ENCODE data around the gene THSD4. TPM values are rescaled to one million over a fixed set of nuclear protein-coding genes. Genes with fewer than 3 reads are reported as not detected.

THSD4 gene
- total and polyA plus RNA-seq, 9 of the 15 experiments (the other 6 are each of a cell fraction or from before 2014, with no cell fraction given), result 0.04 TPM; not detected in 5

DNA sequence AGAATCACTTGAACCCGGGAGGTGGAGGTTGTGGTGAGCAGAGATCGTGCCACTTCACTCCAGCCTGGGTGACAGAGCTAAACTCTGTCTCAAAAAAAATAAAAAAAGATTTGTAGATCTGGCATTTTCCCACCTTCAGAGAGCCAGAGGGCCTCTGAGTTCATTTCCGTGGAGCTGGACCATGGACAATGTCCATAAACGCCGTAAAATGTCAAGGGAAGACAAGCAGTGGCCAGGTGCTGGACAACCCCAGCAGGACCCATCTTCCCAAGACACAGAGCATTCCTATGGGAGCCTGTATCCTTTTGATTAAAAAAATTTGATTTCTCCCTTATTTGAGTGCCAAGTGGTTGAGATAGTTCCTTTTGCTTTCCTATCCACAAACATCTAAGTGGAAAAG, 627.7 kb downstream of the THSD4 start (continued):
- TF ChIP-seq POLR2H (tag; IDR thresholded peaks at IDR 0.05; ENCODE audit: low read depth), result no peak
- TF ChIP-seq FOXM1 (IDR thresholded peaks at IDR 0.05; ENCODE audit: low read depth), result no peak
- no peak for TF ChIP-seq FOXM1 (CRISPR knock-in tag; IDR thresholded peaks at IDR 0.05; ENCODE audit: low read depth)
- TF ChIP-seq RBM34 (IDR thresholded peaks at IDR 0.05; ENCODE audit: borderline replicate concordance, insufficient read depth, low read length), result no peak
- TF ChIP-seq SIN3A (IDR thresholded peaks at IDR 0.05; ENCODE audit: borderline replicate concordance in 2 of 2, control insufficient read depth in 1 of 2, low read depth in 2 of 2, low read length in 2 of 2), result no peak
- no peak for TF ChIP-seq EZH2 (IDR thresholded peaks at IDR 0.05; ENCODE audit: borderline replicate concordance, low read depth, low read length)
- no peak for TF ChIP-seq ZNF79 (CRISPR knock-in tag; IDR thresholded peaks at IDR 0.05; ENCODE audit: low read depth)

DNA sequence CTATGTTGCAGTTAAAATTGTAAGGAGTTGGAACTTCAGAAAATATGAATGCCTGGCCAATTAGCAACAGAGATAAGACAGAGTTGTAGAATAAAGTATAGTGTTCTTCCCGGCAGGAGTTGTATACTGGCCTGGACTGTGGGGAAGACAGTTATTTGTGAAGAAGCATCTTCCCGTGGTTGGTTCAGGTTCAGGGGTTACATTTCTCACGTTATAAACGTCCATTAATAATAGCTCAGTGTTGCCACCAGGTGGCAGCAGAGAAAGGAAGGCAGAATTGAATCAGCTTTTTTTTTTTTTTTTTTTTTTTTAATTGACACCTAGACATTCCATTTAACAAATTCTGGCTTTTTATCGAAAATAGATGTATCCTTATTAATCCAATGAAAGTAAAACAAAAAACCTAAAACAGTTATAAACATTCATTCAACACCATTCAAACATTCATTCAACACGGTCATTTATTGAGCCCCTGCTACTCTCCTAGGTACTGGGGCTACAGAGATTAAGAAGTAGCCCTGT, 628.7 kb downstream of the THSD4 start:
- WGBS (ENCODE audit: insufficient coverage, low coverage, missing lambda C conversion rate), result 4% methylated on average over 5 of the region's 6 CpGs
- ATAC-seq, result peak; percentile 77
- 0 out of 2 replicates have a peak, but pooled peaks have one; percentile 55 for TF ChIP-seq ARID3A (IDR thresholded peaks at IDR 0.05; ENCODE audit: borderline replicate concordance, low read depth, low read length)
- TF ChIP-seq RAD21 (CRISPR knock-in tag; conservative IDR thresholded peaks at IDR 0.05 in 1 of 2, IDR thresholded peaks at IDR 0.05 in 1 of 2), result peak; percentile 29 to 32
- TF ChIP-seq CTCF (IDR thresholded peaks at IDR 0.05 in 2 of 3, conservative IDR thresholded peaks at IDR 0.05 in 1 of 3; ENCODE audit: insufficient read depth in 2 of 3, low read depth in 1 of 3, low read length in 3 of 3), result peak; percentile 54 to 74 (median 61); a peak in 5 of 6 replicates

More for the DNA sequence above, 628.7 kb downstream of the THSD4 start:
- H3K36me3 ChIP-seq (ENCODE audit: control insufficient read depth, insufficient read depth, low read length), result no peaks in the 10 kb centered on the region
- no TSS peak for BruUV-seq (replicated peaks)
- H3K9ac ChIP-seq (ENCODE audit: insufficient read depth in 1 of 2, low read depth in 2 of 2, low read length in 2 of 2), result no peak overlapping the region
- H3K4me1 ChIP-seq (replicated peaks in 1 of 2; ENCODE audit: control insufficient read depth in 2 of 2, insufficient read depth in 2 of 2, low read length in 2 of 2), result no peaks in the 10 kb centered on the region
- ChIA-PET CTCF (ENCODE audit: low intra/inter-chr PET ratio) (interaction anchor here (0.6 to 3.6 kb wide), 9 partner anchors 8 to 415 kb away, joined by 3 to 23 read pairs (median 4); no protein-coding TSS in a partner anchor), POLR2A (interaction anchor here (0.6 kb wide), 2 partner anchors 15 to 61 kb away, joined by 3 read pairs; no protein-coding TSS in a partner anchor)
- no peak overlapping the region for H2AFZ ChIP-seq (ENCODE audit: low read depth, low read length)
- no peaks in the 10 kb centered on the region for H3K9me1 ChIP-seq (ENCODE audit: control insufficient read depth, insufficient read depth, low read length)
- intact Hi-C loops (cut with micrococcal nuclease) (loop anchor here (2.0 kb wide), 2 partner anchors 57 to 413 kb away; no protein-coding TSS in a partner anchor), in situ Hi-C loops (cut with MboI) (loop anchor here (5.0 to 25.0 kb wide), 2 partner anchors 403 to 782 kb away; no protein-coding TSS in a partner anchor)
- H3K27ac ChIP-seq (ENCODE audit: extremely low read depth, low read depth, low read length), result no peak overlapping the region
- no peak overlapping the region for H3K4me3 ChIP-seq
- H3K79me2 ChIP-seq (ENCODE audit: control insufficient read depth, insufficient read depth, low read length), result no peaks in the 10 kb centered on the region
- no peak overlapping the region for H3K4me2 ChIP-seq (ENCODE audit: insufficient read depth, low read length)
- H3K27me3 ChIP-seq (ENCODE audit: control insufficient read depth in 2 of 2, insufficient read depth in 2 of 2, low read length in 2 of 2), result peaks cover 15 to 41% of the 10 kb centered on the region in 2 experiments; a peak in 4 of 5 replicates
- FAIRE-seq (peak; percentile 93), DNase-seq (ENCODE audit: extremely low read depth in 1 of 4, low spot score in 3 of 4) (peak; percentile 45 to 66 (median 56))
- no peaks in the 10 kb centered on the region for H4K20me1 ChIP-seq (replicated peaks; ENCODE audit: control insufficient read depth, insufficient read depth, low read length)
- H3K9me3 ChIP-seq (replicated peaks; ENCODE audit: control insufficient read depth, insufficient read depth, low read depth, low read length), result no peaks in the 10 kb centered on the region
